Left hindlimb (tissue), 1 donor: ENCODE data around the gene TRIOBP.
"Not testable (repeated sequence)": the region's sequence is repeated elsewhere in the genome, so short reads cannot be mapped to it uniquely, and the experiment has no call there.

Source experiments
- DNase-seq: peaks from one replicate; pipeline ENCODE4 v3.0.0-alpha.2; 2018

TRIOBP gene

DNA sequence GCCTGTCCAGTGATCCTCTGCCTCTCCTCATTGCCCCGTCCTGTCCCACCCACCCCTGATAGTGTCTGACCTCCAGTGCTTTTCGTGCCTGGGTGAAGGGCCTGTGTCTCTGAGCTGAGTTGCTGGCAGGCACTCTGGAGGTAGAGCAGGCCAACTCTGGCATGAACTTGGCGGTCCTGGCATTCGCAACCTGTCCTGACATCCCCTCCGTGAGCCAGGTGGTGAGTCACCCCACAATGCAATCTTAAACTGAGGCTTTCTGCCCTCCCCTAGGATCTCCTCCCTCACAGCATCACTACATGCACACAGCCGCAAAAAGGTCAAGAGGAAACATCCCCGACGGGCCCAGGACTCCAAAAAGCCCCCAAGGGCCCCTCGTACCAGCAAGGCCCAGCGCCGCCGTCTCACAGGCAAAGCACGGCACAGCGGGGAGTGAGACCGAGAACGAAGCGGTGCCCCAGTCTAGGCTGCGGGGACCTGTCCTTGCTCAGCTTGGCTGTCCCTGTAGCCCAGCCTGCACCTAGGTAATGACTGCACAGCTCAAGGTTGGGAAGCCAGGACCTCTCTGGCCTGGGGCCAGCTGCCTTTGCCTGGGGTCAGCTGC lies 5.8 kb upstream of the TRIOBP start:
- no peak for DNase-seq

DNA sequence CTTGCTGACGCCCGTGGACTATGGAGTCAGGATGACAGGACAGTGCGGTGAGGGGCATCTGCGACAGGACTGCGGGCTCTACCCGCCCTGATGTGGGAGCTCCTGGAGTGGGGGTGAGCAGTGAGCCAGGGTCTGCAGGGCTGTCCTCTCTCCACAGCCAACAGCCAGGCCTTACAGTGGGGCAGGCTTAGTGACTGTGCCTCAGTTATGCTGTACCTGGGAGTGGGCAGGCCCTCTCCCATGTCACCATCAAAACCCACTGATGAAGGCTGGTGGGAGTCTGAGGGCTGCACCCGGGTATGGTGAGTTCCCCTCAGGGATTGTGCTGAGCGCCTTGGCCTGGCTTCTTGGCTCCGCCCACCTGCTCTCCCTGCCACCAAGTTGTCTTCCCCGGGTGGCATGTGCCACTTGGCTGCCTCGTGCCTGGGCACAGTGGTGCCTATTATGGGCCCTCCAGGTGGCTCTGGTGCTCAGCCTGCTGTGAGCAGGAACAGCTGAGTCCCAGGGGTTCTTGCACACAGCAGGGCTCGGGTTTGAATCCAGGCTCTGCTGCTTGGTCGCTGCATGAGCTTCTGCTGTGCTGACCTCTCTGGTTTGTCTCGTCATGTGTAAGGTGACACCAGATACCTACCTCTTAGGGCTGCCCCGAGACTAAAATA lies 4.1 kb upstream of the TRIOBP start:
- DNase-seq = no peak

GRCh38 chr22:37694131-37694530 lies 2.7 kb upstream of the TRIOBP start:
- not testable (repeated sequence) for DNase-seq

GRCh38 chr22:37696260-37696656 lies 590 bp upstream of the TRIOBP start:
- not testable (repeated sequence) for DNase-seq

DNA sequence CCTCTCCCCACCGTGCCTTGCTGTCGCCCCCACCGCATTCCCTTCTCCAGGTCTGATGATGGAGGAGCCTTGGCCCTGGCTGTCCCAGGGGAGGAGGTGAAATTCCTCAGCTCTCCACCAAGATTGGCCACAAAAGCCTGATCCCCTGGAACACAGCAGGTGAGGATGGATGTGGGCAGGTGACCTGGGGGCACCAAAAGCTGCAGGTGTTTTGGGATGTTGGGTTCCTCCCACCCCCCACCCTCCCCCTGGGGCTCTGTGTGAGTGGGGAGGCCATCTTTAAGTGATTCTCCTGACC lies 639 bp downstream of the TRIOBP start:
- DNase-seq = no peak

DNA sequence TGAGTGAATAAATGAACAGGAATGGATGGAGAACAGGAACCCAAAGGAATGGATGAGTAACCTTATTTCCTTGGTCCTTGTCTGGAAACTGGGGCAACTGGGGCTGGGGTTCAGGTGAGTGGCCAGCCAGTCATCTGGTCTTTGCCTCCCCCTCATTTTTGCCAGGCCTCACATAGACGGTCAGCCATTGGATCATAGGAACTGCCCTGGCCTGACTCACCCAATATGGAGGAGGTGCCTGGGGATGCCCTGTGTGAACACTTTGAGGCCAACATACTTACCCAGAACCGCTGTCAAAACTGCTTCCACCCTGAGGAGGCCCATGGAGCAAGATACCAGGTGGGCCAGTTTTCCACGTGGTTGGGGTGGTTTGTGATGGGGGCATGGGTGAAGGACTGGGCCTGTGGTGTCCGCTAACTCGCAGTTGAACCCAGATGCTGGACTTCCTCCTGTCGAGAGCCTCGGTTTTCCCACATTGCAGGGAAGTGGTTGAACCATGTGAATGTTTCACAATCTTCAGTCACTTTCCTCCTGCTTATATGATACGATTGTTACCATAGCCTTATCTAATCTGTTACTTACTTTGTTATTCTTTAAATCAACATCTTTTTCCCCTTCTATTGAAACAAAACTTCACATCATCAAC lies 4.4 kb downstream of the TRIOBP start:
- no peak for DNase-seq

DNA sequence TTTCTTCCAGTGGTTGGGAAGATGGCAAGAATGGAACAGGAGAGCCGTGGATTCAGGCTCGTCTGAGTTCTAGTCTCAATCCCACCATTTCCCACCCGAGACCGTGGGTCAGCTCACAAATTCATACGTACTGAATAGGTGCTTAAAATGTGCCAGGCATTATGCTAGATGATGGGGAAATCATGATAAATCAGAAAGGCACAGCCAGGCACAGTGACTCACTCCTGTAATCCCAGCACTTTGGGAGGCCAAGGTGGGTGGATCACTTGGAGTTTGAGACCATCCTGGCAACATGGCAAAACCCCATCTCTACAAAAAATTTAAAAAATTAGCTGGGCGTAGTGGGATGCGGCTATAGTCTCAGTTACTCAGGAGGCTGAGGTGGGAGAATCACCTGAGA lies 7.1 kb downstream of the TRIOBP start:
- no peak for DNase-seq

- no peak for DNase-seq
Observed at GRCh38 chr22:37704645-37705044, 7.8 kb downstream of the TRIOBP start.

- no peak for DNase-seq
Observed at GRCh38 chr22:37705205-37705604, 8.4 kb downstream of the TRIOBP start.

DNA sequence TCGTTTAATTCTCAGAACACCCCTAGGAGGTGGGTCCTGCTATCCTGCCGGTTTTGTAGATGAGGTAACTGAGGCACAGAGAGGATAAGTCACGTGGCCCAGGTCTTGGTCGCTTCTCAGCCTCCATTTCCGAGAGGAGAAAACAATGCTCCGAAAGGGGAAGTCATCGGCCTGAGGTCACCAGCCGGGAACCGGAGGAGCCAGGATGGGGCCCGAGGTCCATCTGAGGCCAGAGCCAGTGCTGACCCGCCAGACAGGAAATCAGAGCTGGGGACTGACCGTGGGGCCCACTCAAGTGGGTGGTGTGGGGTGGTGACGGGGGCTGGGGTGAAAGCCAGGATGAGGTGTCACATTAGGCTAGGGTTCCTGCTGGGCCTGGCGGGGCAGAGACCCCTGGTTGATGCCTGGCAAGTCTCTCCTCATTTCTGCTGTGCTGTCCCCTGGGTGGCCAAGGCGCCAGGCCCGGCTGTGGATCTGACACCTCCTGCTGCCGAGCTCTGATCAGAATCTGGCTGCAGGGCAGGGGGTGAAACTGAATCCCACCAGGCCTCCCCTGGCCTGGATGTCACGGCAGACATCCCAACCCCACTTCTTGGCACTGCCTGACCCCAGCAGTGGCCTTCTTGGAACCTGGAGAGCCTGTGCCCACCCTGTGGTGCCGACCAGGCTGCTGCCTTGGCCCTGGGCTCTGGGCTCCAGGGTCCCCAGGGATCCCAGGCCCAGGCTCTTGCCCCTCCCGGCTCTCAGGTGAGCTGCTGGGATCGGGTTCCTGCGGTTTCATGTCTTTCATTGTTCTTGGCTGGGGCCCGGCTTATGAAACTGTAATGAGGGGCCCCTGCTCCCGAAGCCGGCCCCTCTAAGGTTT lies 12.0 kb downstream of the TRIOBP start:
- DNase-seq = no peak

GRCh38 chr22:37709445-37709765 lies 12.6 kb downstream of the TRIOBP start:
- no peak for DNase-seq

DNA sequence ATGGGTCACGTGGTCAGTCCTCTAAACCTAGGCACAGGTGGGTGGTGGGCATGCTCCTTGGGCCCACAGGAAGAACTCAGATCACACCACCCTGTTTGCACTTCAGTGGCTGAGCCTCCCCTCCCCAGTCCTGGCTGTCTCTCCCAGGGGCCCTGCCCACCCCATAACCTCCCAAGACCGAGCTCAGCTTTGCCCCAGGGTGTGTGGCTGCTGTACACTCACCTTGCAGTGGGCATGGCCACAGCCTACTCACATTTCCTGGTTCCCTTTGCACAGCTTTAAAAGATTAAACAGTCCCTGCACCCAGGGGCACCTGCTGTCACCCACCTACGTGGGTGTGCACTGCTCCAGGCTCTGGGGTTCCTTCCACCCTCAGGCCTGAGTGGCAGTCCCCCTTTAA lies 13.8 kb downstream of the TRIOBP start:
- DNase-seq = no peak

- DNase-seq = no peak
Observed at GRCh38 chr22:37711490-37711889, 14.6 kb downstream of the TRIOBP start.

- DNase-seq = no peak
Observed at GRCh38 chr22:37713761-37714160, 16.9 kb downstream of the TRIOBP start.

DNA sequence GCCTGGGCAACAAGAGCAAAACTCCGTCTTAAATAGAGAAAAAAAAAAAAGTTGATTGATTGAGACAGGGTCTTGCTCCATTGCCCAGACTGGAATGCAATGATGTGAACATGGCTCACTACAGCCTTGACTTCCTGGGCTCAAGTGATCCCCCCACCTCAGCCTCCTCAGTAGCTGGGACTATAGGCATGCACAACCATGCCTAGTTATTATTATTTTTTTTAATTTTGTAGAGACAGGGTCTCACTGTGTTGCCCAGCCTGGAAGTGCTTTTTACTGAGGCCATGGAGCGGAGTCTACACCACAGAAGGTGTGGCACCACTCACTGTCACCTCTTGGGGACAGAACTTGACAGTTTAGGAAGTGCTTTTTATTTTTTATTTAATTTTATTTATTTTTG lies 17.8 kb downstream of the TRIOBP start:
- no peak for DNase-seq

GRCh38 chr22:37715760-37716159 lies 18.9 kb downstream of the TRIOBP start:
- no peak for DNase-seq

DNA sequence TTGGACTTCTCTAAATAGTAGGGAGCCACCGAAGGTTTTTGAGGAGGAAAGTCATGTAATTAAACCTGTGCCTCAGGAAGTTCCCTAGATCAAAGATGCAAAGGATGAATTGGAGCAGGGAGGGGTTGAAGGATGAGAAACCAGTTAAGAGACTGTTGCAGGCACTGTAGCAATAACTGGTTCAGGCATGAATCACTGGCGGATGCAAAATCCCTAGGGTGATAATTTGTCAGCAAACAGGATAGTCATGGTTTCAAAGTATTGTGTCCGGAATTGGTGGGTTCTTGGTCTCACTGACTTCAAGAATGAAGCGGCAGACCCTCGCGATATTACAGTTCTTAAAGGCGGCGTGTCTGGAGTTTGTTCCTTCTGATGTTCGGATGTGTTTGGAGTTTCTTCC lies 19.9 kb downstream of the TRIOBP start:
- no peak for DNase-seq

- not testable (repeated sequence) for DNase-seq
Observed at GRCh38 chr22:37717235-37717634, 20.4 kb downstream of the TRIOBP start.

DNA sequence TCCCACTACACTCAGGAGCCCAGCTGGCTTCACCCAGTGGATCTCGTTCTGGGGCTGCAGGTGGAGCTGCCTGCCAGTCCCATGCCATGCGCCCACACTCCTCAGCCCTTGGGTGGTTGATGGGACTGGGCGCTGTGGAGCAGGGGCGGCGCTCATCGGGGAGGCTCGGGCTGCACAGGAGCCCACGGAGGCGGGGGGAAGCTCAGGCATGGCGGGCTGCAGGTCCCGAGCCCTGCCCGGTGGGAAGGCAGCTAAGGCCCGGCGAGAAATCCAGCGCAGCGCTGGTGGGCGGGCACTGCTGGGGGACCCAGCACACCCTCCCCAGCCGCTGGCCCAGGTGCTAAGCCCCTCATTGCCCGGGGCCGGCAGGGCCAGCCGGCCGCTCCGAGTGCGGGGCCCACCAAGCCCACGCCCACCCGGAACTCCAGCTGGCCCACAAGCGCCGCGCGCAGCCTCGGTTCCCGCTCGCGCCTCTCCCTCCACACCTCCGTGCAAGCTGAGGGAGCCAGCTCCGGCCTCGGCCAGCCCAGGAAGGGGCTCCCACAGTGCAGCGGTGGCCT lies 21.0 kb downstream of the TRIOBP start:
- DNase-seq = not testable (repeated sequence)

GRCh38 chr22:37725551-37726240 lies 28.8 kb downstream of the TRIOBP start:
- peak; percentile 28 for DNase-seq

DNA sequence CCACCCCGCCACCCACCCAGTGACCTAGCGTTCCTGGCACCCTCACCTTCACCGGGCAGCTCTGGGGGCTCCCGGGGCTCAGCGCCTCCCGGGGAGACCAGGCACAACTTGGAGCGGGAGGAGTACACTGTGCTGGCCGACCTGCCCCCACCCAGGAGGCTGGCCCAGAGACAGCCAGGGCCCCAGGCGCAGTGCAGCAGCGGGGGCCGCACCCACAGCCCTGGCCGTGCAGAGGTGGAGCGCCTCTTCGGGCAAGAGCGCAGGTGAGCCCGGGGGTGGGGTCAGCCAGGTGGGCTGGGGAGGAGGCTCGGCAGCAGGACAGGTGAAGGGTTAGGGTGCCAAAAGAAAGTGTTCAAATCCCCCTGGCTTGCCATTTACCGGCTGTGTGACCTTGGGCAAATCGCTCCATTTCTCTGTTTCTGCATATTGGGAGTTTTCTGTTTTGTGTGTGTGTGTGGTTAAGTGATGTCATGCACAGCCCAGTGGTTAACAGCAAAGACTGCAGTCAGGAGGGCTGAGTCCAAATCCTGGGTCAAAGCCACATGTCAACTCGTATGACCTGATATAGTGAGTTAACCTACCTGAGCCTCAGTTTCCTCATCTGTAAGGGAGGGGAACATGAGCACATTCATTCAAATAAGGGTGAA lies 29.5 kb downstream of the TRIOBP start:
- peak; percentile 16 for DNase-seq

DNA sequence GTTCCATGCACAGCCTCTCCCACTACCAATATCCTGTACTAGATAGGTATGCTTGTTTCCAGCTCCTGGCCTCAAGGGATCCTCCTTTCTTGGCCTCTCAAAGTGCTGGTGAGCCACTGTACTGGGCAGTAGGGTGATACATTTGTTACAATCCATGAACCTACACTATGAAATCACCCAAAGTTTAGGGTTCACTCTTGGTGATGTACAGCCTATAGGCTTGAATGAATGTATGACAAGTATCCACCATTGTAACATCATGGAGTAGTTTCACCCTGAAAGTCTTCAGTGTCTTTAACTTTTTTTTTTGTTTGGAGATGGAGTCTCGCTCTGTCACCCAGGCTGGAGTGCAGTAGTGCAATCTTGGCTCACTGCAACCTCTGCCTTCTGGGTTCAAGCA lies 31.8 kb downstream of the TRIOBP start:
- no peak for DNase-seq
